Measurements from ENCODE around the gene ZNF558. TPM values are rescaled to one million over a fixed set of nuclear protein-coding genes. Genes with fewer than 3 reads are reported as not detected.

ZNF558 gene
- total and polyA plus RNA-seq, 2 donors (not counting 3 experiments of a cell fraction or from before 2014, with no cell fraction given), result 0.35 to 4.2 TPM

GRCh38 chr19:8840708-8841107 is 8.6 kb upstream of the ZNF558 start:
- no peaks in the 10 kb centered on the region for H3K4me1 ChIP-seq (ENCODE audit: control insufficient read depth, extremely low read depth, insufficient read depth, low read length)
- no peaks in the 10 kb centered on the region for H3K27me3 ChIP-seq (ENCODE audit: control insufficient read depth in 2 of 2, insufficient read depth in 2 of 2, low read length in 2 of 2)
- DNase-seq (ENCODE audit: low read depth, low spot score) (no peak), FAIRE-seq (no peak)
- H4K20me1 ChIP-seq (replicated peaks; ENCODE audit: control insufficient read depth, extremely low read depth, insufficient read depth, low read length), result no peaks in the 10 kb centered on the region
- POLR2A ChIA-PET, result no interaction called here
- no peak for TF ChIP-seq MYC (IDR thresholded peaks at IDR 0.05; ENCODE audit: low read depth, low read length)
- TF ChIP-seq EZH2 (IDR thresholded peaks at IDR 0.05; ENCODE audit: borderline replicate concordance, low read depth, low read length, severe bottlenecking), result no peak
- intact Hi-C loops (cut with micrococcal nuclease) (no loop called here), dilution Hi-C loops (cut with MboI; ENCODE audit: extremely low pct_ligation_motif_present, low sequenced_read_pairs) (no loop called here)
- H3K79me2 ChIP-seq (ENCODE audit: control insufficient read depth, insufficient read depth, low read length), result no peaks in the 10 kb centered on the region
- H3K9me3 ChIP-seq (replicated peaks; ENCODE audit: control insufficient read depth, insufficient read depth, low read length), result no peaks in the 10 kb centered on the region
- no peaks in the 10 kb centered on the region for H3K9me1 ChIP-seq (replicated peaks; ENCODE audit: control insufficient read depth, extremely low read depth, insufficient read depth, low read length)
- H3K4me3 ChIP-seq (replicated peaks in 1 of 3; ENCODE audit: insufficient read depth in 1 of 3, low read depth in 1 of 3, low read length in 3 of 3), result no peak overlapping the region
- H3K9ac ChIP-seq (replicated peaks; ENCODE audit: extremely low read depth, insufficient read depth, low read length), result no peak overlapping the region
- CTCF ChIA-PET, result no interaction called here
- H3K4me2 ChIP-seq (ENCODE audit: insufficient read depth, low read length), result no peak overlapping the region
- no peaks in the 10 kb centered on the region for H3K36me3 ChIP-seq (ENCODE audit: control insufficient read depth in 2 of 2, extremely low read depth in 1 of 2, insufficient read depth in 2 of 2, low read length in 2 of 2)
- no peak overlapping the region for H2AFZ ChIP-seq (ENCODE audit: low read depth, low read length)
- no peak overlapping the region for H3K27ac ChIP-seq (ENCODE audit: insufficient read depth, low read depth, low read length)
- BruUV-seq (replicated peaks), result no TSS peak

DNA sequence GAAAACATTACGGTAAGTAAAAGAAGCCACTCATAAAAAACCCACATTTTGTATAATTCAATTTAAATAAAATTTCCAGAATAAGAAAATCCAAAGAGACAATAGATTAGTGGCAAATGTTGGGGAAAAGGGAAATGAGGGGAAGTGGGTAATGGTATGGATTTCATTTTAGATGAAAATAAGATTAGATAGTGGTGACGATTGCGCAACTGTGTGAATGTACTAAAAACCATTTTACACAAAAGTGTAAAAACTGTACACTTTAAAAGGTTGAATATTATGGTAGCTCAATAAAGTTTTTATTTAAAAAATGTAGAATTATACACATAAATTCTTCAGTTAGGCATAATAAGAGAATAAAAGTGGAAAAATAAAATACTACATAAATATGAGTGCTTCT is 3.8 kb upstream of the ZNF558 start:
- H3K4me2 ChIP-seq (ENCODE audit: insufficient read depth, low read length), result no peak overlapping the region
- intact Hi-C loops (cut with micrococcal nuclease), result no loop called here
- H3K27me3 ChIP-seq (ENCODE audit: control insufficient read depth in 2 of 2, insufficient read depth in 2 of 2, low read length in 2 of 2), result no peaks in the 10 kb centered on the region
- no peak overlapping the region for H3K9ac ChIP-seq (replicated peaks; ENCODE audit: extremely low read depth, insufficient read depth, low read length)
- FAIRE-seq (no peak), DNase-seq (ENCODE audit: low read depth, low spot score) (no peak)
- H2AFZ ChIP-seq (ENCODE audit: low read depth, low read length), result no peak overlapping the region
- H3K4me1 ChIP-seq (ENCODE audit: control insufficient read depth, extremely low read depth, insufficient read depth, low read length), result no peaks in the 10 kb centered on the region
- POLR2A ChIA-PET, result no interaction called here
- H3K79me2 ChIP-seq (ENCODE audit: control insufficient read depth, insufficient read depth, low read length), result no peaks in the 10 kb centered on the region
- dilution Hi-C loops (cut with MboI; ENCODE audit: extremely low pct_ligation_motif_present, low sequenced_read_pairs), result no loop called here
- no peaks in the 10 kb centered on the region for H3K36me3 ChIP-seq (ENCODE audit: control insufficient read depth in 2 of 2, extremely low read depth in 1 of 2, insufficient read depth in 2 of 2, low read length in 2 of 2)
- CTCF ChIA-PET, result no interaction called here
- no peaks in the 10 kb centered on the region for H4K20me1 ChIP-seq (replicated peaks; ENCODE audit: control insufficient read depth, extremely low read depth, insufficient read depth, low read length)
- BruUV-seq (replicated peaks), result no TSS peak
- no peak overlapping the region for H3K27ac ChIP-seq (ENCODE audit: insufficient read depth, low read depth, low read length)
- no peaks in the 10 kb centered on the region for H3K9me3 ChIP-seq (replicated peaks; ENCODE audit: control insufficient read depth, insufficient read depth, low read length)
- no peak overlapping the region for H3K4me3 ChIP-seq (replicated peaks in 1 of 3; ENCODE audit: insufficient read depth in 1 of 3, low read depth in 1 of 3, low read length in 3 of 3)
- H3K9me1 ChIP-seq (replicated peaks; ENCODE audit: control insufficient read depth, extremely low read depth, insufficient read depth, low read length), result no peaks in the 10 kb centered on the region
- TF ChIP-seq, protein P1, sequence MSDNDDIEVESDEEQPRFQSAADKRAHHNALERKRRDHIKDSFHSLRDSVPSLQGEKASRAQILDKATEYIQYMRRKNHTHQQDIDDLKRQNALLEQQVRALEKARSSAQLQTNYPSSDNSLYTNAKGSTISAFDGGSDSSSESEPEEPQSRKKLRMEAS (IDR thresholded peaks at IDR 0.05; ENCODE audit: insufficient read depth, insufficient read length), result no peak
- TF ChIP-seq GATA2 (IDR thresholded peaks at IDR 0.05; ENCODE audit: insufficient read depth, insufficient read length, low read depth, low read length) (no peak), EZH2 (IDR thresholded peaks at IDR 0.05; ENCODE audit: borderline replicate concordance, low read depth, low read length, severe bottlenecking) (no peak), CTCF (IDR thresholded peaks at IDR 0.05; ENCODE audit: extremely low read depth in 1 of 2, insufficient read depth in 1 of 2, low read depth in 1 of 2, low read length in 2 of 2) (no peak), FOS (IDR thresholded peaks at IDR 0.05; ENCODE audit: borderline replicate concordance, insufficient read depth, low read length) (no peak), MYC (IDR thresholded peaks at IDR 0.05; ENCODE audit: low read depth, low read length) (no peak), POLR2A (IDR thresholded peaks at IDR 0.05; ENCODE audit: low read depth, low read length) (no peak), POLR2AphosphoS5 (IDR thresholded peaks at IDR 0.05; ENCODE audit: insufficient read depth, low read depth, low read length) (no peak), JUN (IDR thresholded peaks at IDR 0.05; ENCODE audit: borderline replicate concordance, insufficient read depth, insufficient read length, low read depth) (no peak)
